Tibial nerve (tissue), 4 donors: Measurements from ENCODE around the gene GGA1. TPM values are rescaled to one million over a fixed set of nuclear protein-coding genes. Genes with fewer than 3 reads are reported as not detected.

ENCODE experiments used
- DNase-seq, 2 donors: peaks; one replicate each; pipeline ENCODE4 v3.0.0-alpha.2; 2019; ENCODE audit warnings: low spot score in 2 of 2
- H3K27ac ChIP-seq, 4 donors: fragments of 200-600 bp; sonication (generic) in 3 of 4; one replicate each; pipeline ENCODE4 v1.5.1; 2017 to 2019; ENCODE audit warnings: mild to moderate bottlenecking in 1 of 4
- H3K27me3 ChIP-seq, 2 donors: fragments of 200-600 bp; sonication (generic) in 1 of 2; one replicate each; pipeline versions ENCODE4 v1.5.1 to v1.6.0; 2017 to 2019
- H3K36me3 ChIP-seq, 3 donors: fragments of 200-600 bp; sonication (generic); one replicate each; pipeline ENCODE4 v1.5.1; 2018 to 2019
- H3K4me1 ChIP-seq, 4 donors: fragments of 200-600 bp; sonication (generic) in 3 of 4; one replicate each; pipeline ENCODE4 v1.5.1; 2017 to 2019
- H3K4me3 ChIP-seq, 4 donors: fragments of 200-600 bp; sonication (generic) in 3 of 4; one replicate each; pipeline ENCODE4 v1.5.1; 2017 to 2019; ENCODE audit warnings: mild to moderate bottlenecking in 1 of 4, moderate library complexity in 1 of 4
- H3K9me3 ChIP-seq, 4 donors: fragments of 200-600 bp; sonication (generic) in 3 of 4; one replicate each; pipeline ENCODE4 v1.5.1; 2017 to 2019
- CTCF ChIP-seq, 5 experiments: fragments of 200-600 bp in 3 of 5; fragments of 450-650 bp in 2 of 5; sonication (generic) in 3 of 5; IDR thresholded peaks; one replicate each; pipeline ENCODE4 v1.5.1; 2016 to 2019; ENCODE audit warnings: antibody characterized with exemption in 5 of 5, mild to moderate bottlenecking in 3 of 5, moderate library complexity in 2 of 5
- EP300 ChIP-seq, 2 donors: sonication (generic); formaldehyde crosslinking; IDR thresholded peaks; one replicate each; pipeline ENCODE4 v1.6.1; 2017; ENCODE audit warnings: antibody characterized with exemption in 2 of 2, mild to moderate bottlenecking in 1 of 2
- POLR2A ChIP-seq, 2 donors: fragments of 450-650 bp; IDR thresholded peaks; one replicate each; pipeline ENCODE4 v1.6.1; 2017; ENCODE audit warnings: antibody characterized with exemption in 2 of 2, mild to moderate bottlenecking in 2 of 2, moderate library complexity in 2 of 2
- WGBS, 2 donors: methylation state at CpG; one replicate each; pipeline ENCODE4 v1.1.5; 2018; 5-methylcytosine and 5-hydroxymethylcytosine counted together
- total RNA-seq, 4 donors: library from RNA; depleted of rRNA; stranded (reverse); fragments of >200 nt; gene quantifications; one replicate each; pipeline ENCODE4 v1.1.0, GENCODE V29; 2016

GGA1 gene, protein sequence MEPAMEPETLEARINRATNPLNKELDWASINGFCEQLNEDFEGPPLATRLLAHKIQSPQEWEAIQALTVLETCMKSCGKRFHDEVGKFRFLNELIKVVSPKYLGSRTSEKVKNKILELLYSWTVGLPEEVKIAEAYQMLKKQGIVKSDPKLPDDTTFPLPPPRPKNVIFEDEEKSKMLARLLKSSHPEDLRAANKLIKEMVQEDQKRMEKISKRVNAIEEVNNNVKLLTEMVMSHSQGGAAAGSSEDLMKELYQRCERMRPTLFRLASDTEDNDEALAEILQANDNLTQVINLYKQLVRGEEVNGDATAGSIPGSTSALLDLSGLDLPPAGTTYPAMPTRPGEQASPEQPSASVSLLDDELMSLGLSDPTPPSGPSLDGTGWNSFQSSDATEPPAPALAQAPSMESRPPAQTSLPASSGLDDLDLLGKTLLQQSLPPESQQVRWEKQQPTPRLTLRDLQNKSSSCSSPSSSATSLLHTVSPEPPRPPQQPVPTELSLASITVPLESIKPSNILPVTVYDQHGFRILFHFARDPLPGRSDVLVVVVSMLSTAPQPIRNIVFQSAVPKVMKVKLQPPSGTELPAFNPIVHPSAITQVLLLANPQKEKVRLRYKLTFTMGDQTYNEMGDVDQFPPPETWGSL
- total RNA-seq, result 10 to 100 TPM; 66.3 to 99.0 (median 77.2) TPM

GRCh38 chr22:37608477-37609239 is at the start of gene GGA1:
GGA1 (plus strand) TSS chr22:37608834; CDS start chr22:37608861, 27 bp downstream.
- peak within 1 kb of the TSS; percentile 91 to 98 (median 92) for H3K27ac ChIP-seq
- H3K4me1 ChIP-seq, result peaks cover 0 to 48% (median 36%) of the 10 kb centered on the region in 4 donors
- no peaks in the 10 kb centered on the region for H3K9me3 ChIP-seq
- TF ChIP-seq EP300 (IDR thresholded peaks at IDR 0.05) (peak; percentile 87 to 94), CTCF (IDR thresholded peaks at IDR 0.05) (peak in 2 of 5 experiments; percentile 31 to 42), POLR2A (IDR thresholded peaks at IDR 0.05) (peak; percentile 28 to 30)
- WGBS, 2 donors, result 1% methylated on average over 12 to 20 of the region's 82 CpGs
- H3K36me3 ChIP-seq, result no peaks in the 10 kb centered on the region
- no peaks in the 10 kb centered on the region for H3K27me3 ChIP-seq
- DNase-seq, result peak; percentile 87 to 90
- peak within 1 kb of the TSS; percentile 71 to 87 (median 84) for H3K4me3 ChIP-seq

DNA sequence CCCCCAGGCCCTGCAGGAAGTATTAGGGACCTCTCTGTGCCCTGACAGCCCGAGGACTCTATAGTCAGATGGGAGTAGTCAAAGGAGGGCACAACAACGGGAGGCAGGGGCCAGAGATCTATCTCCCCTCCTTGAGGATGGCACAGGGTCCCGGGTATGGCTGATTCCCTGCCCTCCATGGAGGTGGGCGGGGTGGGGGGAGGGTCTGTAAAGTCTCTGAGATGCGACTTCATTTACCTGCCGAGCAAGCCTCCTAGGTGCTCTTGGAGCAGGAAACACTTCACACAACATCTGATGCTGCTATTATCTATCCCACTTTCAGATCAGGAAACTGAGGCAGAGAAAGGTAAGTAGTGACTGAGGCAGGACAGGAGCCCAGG is 49.1 kb upstream of the GGA1 start:
- 48 to 67% methylated on average over 6 of the region's 6 CpGs for WGBS, 2 donors
- TF ChIP-seq CTCF (IDR thresholded peaks at IDR 0.05), result no peak
- TF ChIP-seq EP300 (IDR thresholded peaks at IDR 0.05), result no peak
- TF ChIP-seq POLR2A (IDR thresholded peaks at IDR 0.05), result no peak
- Histone ChIP-seq H3K27ac (peak overlapping the region; percentile 97 to 100 (median 100)), H3K4me3 (peak overlapping the region in 2 of 4 donors; percentile 44 to 97), H3K4me1 (peaks cover 0 to 56% (median 31%) of the 10 kb centered on the region in 4 donors), H3K27me3 (no peaks in the 10 kb centered on the region), H3K9me3 (no peaks in the 10 kb centered on the region), H3K36me3 (no peaks in the 10 kb centered on the region)
- no peak for DNase-seq

- Histone ChIP-seq H3K27ac (peak within 1 kb of the TSS; percentile 97 to 100 (median 100)), H3K4me3 (peak within 1 kb of the TSS; percentile 65 to 100 (median 95)), H3K4me1 (peaks cover 0 to 61% (median 36%) of the 10 kb centered on the region in 4 donors), H3K9me3 (no peaks in the 10 kb centered on the region), H3K36me3 (no peaks in the 10 kb centered on the region), H3K27me3 (no peaks in the 10 kb centered on the region)
- 9 to 23% methylated on average over 11 to 19 of the region's 76 CpGs for WGBS, 2 donors
- TF ChIP-seq CTCF (IDR thresholded peaks at IDR 0.05), result peak in 2 of 5 experiments; percentile 15 to 16
- peak; percentile 72 to 92 for TF ChIP-seq POLR2A (IDR thresholded peaks at IDR 0.05)
- no peak for TF ChIP-seq EP300 (IDR thresholded peaks at IDR 0.05)
- DNase-seq, result no peak
Measured at GRCh38 chr22:37559901-37560607, 48.6 kb upstream of the GGA1 start, which contains the start of gene CDC42EP1. CDC42EP1 (plus strand) TSS chr22:37560480; CDS start chr22:37566350, 5,870 bp downstream.

GRCh38 chr22:37560608-37561211 is 47.9 kb upstream of the GGA1 start:
- H3K4me3 ChIP-seq, result peak overlapping the region; percentile 65 to 100 (median 95)
- 0 to 2% methylated on average over 12 to 21 of the region's 72 CpGs for WGBS, 2 donors
- no peak for TF ChIP-seq CTCF (IDR thresholded peaks at IDR 0.05)
- peak in 1 of 2 donors; percentile 11 for TF ChIP-seq EP300 (IDR thresholded peaks at IDR 0.05)
- no peak for TF ChIP-seq POLR2A (IDR thresholded peaks at IDR 0.05)
- H3K27ac ChIP-seq, result peak overlapping the region; percentile 97 to 100 (median 100)
- H3K27me3 ChIP-seq, result no peaks in the 10 kb centered on the region
- DNase-seq, result no peak
- H3K4me1 ChIP-seq, result peaks cover 0 to 68% (median 42%) of the 10 kb centered on the region in 4 donors
- no peaks in the 10 kb centered on the region for H3K9me3 ChIP-seq
- H3K36me3 ChIP-seq, result peaks cover 0 to 1% (median 0%) of the 10 kb centered on the region in 3 donors
